ENCODE results near the gene MTHFD2L. TPM values are rescaled to one million over a fixed set of nuclear protein-coding genes. Genes with fewer than 3 reads are reported as not detected.

MTHFD2L gene
- total RNA-seq, 4 donors from 2014 or later: 11.8 to 17.1 (median 14.9) TPM

GRCh38 chr4:74311696-74312313 is 153.9 kb downstream of the MTHFD2L start:
- TF ChIP-seq POLR2A (IDR thresholded peaks at IDR 0.05): no peak
- TF ChIP-seq CTCF (IDR thresholded peaks at IDR 0.05): peak in 4 of 6 experiments; percentile 43 to 67 (median 60)
- no peak for DNase-seq
- no peak overlapping the region for H3K27ac ChIP-seq

GRCh38 chr4:74314329-74314728 is 156.4 kb downstream of the MTHFD2L start:
- H3K36me3 ChIP-seq: no peaks in the 10 kb centered on the region
- no peak overlapping the region for H3K4me3 ChIP-seq
- DNase-seq: no peak
- no peak overlapping the region for H3K27ac ChIP-seq
- no peaks in the 10 kb centered on the region for H3K27me3 ChIP-seq
- no peak for TF ChIP-seq CTCF (IDR thresholded peaks at IDR 0.05)
- TF ChIP-seq POLR2A (IDR thresholded peaks at IDR 0.05): no peak
- H3K9me3 ChIP-seq: no peaks in the 10 kb centered on the region
- H3K4me1 ChIP-seq: no peaks in the 10 kb centered on the region

More at GRCh38 chr4:74311696-74312313, 153.9 kb downstream of the MTHFD2L start:
- Histone ChIP-seq H3K36me3 (no peaks in the 10 kb centered on the region), H3K4me1 (no peaks in the 10 kb centered on the region), H3K9me3 (no peaks in the 10 kb centered on the region), H3K27me3 (no peaks in the 10 kb centered on the region), H3K4me3 (no peak overlapping the region)

GRCh38 chr4:74314944-74315343 is 157.0 kb downstream of the MTHFD2L start:
- H3K4me3 ChIP-seq: no peak overlapping the region
- no peaks in the 10 kb centered on the region for H3K4me1 ChIP-seq
- H3K27ac ChIP-seq: no peak overlapping the region
- H3K9me3 ChIP-seq: no peaks in the 10 kb centered on the region
- no peaks in the 10 kb centered on the region for H3K27me3 ChIP-seq
- TF ChIP-seq POLR2A (IDR thresholded peaks at IDR 0.05) (no peak), CTCF (IDR thresholded peaks at IDR 0.05) (no peak)
- no peaks in the 10 kb centered on the region for H3K36me3 ChIP-seq
- DNase-seq: no peak

- Histone ChIP-seq H3K36me3 (no peaks in the 10 kb centered on the region), H3K4me3 (no peak overlapping the region), H3K27me3 (no peaks in the 10 kb centered on the region), H3K4me1 (no peaks in the 10 kb centered on the region), H3K9me3 (no peaks in the 10 kb centered on the region), H3K27ac (no peak overlapping the region)
- no peak for TF ChIP-seq CTCF (IDR thresholded peaks at IDR 0.05)
- TF ChIP-seq POLR2A (IDR thresholded peaks at IDR 0.05): no peak
- DNase-seq: no peak
Measured at GRCh38 chr4:74315376-74315775, 157.5 kb downstream of the MTHFD2L start.

GRCh38 chr4:74316397-74316796 is 158.5 kb downstream of the MTHFD2L start:
- H3K27me3 ChIP-seq: no peaks in the 10 kb centered on the region
- no peaks in the 10 kb centered on the region for H3K36me3 ChIP-seq
- no peaks in the 10 kb centered on the region for H3K9me3 ChIP-seq
- no peak overlapping the region for H3K27ac ChIP-seq
- H3K4me3 ChIP-seq: no peak overlapping the region
- no peak for TF ChIP-seq CTCF (IDR thresholded peaks at IDR 0.05)
- TF ChIP-seq POLR2A (IDR thresholded peaks at IDR 0.05): no peak
- DNase-seq: no peak
- H3K4me1 ChIP-seq: no peaks in the 10 kb centered on the region
